GM15510 (cell line): ENCODE data around the gene KLK13.

Experiments
- POLR2A ChIP-seq: IDR thresholded peaks from 3 replicates; pipeline ENCODE4 v1.6.1; 2011; ENCODE audit warnings: borderline replicate concordance; ENCODE audit not compliant: insufficient read length; ENCODE audit errors: extremely low read depth

The KLK13 gene

DNA sequence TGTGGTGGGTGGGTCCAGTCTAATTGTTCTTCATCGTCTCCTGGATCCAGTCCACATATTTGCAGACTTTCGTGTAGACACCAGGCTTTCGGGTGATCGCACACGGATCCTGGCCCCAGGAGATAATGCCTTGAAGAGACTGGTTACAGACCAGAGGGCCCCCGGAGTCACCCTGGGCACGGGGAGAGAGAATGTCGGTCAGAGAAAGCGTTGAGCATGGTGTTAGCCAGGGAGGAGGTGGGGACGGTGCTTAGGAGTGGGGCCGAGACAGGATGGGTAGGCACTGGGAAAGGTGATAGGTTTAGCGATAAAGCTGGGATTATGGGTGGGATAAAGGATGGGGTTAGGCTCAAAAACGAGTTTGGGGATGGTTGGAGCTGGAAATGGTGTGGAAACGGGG is 42.4 kb downstream of the KLK13 start:
- no peak for TF ChIP-seq POLR2A

DNA sequence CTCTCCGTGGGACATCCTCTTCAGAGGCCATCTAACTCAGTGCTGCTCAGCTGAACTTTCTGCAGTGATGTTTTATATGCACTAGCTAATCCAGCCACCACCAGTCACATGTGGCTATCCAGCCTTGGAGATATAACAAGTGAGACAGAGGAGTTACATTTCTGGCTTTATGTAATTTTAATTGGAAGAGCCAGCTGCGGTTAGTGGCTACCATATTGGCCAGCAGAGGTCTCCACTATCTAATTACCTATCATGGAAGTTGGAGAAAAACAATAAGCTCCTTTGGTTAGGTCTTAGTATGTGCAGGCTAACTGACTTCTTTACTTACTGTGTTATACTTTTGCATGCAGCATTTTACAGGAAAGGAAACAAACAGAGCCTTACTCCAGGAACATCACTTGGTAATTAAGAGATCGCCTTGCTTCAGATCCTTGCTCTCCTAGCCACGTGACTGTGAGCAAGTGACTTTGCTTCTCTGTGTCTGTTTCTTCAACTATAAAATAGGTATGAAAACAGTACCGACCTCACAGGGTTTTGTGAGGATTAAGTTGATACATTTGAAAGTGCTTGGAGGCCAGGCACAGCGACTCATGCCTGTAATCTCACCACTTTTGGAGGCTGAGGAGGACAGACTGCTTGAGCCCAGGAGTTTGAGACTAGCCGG is 43.8 kb downstream of the KLK13 start:
- no peak for TF ChIP-seq POLR2A

DNA sequence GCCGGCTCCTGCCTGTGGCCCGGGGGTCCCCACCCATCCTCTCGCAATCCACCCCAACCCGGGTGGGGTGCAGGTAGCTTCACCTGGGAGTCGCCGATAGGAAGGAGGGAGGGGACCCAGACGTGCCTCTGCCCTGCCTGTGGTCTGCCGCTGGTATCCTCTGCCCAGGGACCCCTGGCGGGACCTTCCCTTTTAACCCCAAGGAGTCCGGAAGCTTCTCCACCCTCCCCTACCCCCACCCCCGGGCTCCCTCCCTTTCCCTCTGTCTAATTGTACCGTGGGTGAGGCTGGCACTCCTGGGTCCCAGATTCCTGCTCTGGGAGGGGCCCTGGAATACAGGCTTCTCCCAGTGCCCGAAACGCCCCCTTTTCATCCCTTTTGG is 45.4 kb downstream of the KLK13 start, which contains the start of gene KLK10:
TSS of gene KLK10 (minus strand) at position 166 of the 382 bp plus-strand sequence. CDS start 579 bp downstream, outside the sequence.
- no peak for TF ChIP-seq POLR2A

DNA sequence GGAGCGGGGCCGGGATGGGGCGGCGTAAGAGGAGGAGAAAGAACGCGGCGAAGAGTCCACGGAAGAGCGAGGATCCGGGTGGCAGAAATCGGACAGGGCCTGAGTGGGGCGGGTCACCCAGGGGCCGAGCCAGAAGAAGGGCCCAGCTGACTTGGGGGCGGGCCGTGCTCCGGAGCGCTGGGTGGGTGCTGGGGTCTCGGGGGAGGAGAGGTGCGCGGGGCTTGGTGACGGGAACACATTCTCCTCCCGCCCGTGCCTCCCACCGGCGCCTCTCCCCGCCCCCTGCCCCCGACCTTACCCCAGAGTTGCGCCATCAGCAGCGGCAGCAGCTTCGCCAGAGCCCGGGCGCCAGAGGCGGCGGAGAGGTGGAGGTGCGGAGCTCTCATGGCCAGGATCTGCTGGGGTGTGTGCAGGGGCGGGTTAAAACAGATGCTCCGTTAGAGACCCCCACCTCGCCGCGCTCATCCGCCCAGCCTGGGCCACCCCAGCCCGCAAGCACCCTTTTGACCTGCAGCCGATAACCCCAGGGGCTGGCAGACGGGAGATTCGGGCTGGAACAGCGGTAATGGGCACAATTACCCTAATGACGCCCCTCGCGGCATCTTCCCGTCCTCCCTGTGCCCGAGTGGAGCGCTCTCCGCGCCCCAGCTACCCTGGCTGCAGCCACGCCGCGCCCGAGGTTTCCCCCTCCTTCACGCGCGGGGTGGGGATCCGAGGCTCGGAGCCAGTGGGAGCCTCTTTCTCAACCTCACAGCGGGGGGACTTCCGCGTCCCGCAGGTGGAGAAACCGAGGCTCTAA is 45.9 kb downstream of the KLK13 start:
- TF ChIP-seq POLR2A = no peak

DNA sequence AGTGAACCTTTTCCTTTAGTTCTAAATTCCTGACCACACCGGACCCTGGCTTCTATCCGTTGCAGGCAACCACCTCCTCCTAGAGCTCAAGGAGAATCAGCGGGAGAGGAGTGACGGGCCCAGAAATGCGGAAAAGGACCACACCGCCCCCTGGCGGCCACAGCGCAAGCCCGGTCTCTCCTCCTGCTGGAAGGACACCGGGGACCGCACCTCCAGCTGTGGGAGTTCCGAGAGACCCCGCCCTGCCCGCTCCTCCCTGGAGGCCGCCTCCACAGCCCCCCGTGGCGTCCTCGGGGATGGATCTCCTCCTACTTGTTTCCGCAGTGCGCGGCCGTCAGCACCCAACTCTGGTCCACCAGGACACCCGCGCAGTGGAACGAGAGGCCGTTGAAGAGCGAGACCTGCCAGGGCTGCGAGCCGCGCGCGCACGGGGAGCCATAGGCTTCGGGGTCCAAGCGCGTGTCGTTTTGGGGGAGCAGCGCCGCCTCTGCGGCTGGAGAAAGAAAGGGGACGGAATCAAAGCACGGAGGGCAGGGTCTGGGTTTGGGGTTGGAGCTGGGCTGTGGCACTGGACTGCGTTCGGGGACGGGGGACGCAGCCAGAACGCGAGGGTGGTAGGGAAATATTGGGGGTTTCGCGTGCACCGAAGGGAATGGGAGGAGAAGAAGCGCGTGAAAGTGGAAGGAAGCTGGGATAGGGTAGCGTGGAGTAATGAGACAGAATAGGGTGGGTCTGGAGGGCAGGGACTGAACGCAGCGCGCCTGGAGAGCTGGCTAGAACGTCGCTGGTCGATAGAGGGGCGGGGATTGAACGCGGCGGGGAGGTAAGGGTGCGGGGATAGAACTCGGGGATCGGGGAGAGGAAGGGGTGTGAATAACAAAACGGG is 47.9 kb downstream of the KLK13 start:
- TF ChIP-seq POLR2A = no peak

DNA sequence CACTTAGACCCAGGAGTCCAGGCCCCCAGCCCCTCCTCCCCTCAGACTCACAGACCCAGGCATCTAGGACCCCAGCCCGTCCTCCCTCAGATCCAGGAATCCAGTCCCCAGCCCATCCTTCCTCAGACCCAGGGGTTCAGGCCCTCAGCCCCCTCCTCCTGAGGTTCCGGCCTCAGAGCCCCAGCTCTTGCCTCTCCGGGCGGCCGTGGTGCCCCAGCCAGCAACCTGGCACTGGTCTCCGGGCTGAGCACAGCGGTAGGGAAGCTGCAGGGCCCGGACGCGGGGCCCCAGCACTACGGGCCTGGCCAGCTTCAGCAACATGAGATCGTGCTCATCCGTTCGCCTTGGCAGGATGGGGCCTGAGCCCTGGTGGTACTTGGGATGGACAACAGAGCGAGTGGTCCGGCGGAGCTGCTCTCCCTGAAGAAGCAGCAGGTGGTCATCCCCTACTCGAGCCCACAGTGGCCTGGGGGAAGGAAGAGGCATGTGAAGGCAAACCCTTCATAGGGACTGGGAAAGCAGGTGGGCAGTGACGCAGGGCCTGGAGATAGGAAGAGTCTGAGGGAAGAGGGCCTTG is 49.1 kb downstream of the KLK13 start:
- no peak for TF ChIP-seq POLR2A

DNA sequence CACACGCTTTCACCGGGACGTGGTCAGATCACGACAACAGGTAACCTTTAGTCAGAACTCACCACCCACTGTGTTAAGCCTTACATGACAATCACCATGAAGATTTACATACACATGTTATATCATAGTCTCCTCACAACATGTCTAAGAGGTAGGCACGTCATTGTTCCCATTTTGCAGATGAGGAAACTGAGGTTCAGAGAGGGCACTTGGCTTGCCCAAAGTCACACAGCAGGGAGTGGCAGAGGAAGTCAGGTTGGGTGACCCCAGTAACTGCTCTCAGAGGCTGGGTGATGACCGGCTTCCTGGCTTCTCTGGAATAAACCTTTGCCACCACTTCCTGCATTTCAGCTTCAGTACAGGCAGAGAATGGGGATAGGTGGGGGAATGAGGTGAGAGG is 50.6 kb downstream of the KLK13 start:
- TF ChIP-seq POLR2A = no peak

DNA sequence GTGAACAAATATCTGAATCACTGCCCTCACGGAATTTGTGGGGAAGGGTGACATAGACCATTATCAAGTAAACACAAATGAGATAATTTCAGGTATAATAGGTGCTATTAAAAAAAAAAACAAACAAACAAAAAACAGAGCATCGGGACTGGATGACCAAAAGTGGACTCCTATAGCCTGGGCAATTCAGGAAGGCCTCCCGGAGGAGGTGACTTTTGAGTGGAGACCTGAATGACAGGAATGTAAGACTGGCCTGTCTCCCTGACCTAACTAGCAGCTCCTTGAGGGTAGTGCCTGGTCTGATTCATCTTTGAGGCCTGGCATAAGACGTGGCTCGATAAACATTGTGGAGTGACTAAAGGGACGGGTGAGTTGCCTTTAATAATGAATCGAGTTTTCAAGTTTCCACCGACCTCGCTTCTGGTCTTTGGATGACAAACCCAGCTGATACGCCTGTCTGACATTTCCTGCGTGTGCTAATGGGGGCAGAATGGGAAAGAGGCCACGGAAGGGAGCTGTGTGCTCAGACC is 52.2 kb downstream of the KLK13 start:
- TF ChIP-seq POLR2A = no peak

DNA sequence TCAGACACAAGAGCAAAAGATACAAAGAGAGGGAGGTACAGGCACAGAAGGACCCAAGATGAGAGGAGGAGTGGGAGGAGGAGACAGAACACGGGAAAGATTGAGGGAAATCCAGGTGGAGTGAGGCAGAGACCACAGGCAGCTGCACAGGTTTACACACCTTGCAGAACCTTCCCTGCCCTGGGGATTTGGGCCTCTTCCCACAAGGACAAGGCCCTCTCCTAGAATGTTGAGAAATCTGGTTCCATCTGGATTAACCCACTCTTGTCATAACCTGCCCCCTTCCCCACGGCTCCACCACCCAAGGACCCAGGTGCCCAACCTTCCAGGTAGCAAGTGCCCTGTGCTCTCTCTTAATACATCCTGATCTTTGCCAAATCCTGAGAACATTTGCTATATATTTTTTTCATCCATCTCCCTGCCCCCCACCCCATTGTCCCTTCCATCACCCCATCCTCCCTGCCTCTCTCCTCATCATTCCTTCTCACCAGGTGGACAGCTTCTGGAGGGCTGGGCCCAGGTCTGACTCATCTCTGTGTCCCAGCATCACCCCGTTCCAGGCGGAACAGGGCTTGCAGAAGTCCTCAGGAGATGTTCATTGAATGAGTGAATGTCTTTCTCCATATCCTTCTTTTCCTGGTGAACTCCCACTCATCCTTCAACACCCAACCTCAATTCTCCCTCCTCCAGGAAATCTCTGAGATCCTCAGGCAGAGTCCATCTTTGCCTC is 54.7 kb downstream of the KLK13 start:
- no peak for TF ChIP-seq POLR2A

DNA sequence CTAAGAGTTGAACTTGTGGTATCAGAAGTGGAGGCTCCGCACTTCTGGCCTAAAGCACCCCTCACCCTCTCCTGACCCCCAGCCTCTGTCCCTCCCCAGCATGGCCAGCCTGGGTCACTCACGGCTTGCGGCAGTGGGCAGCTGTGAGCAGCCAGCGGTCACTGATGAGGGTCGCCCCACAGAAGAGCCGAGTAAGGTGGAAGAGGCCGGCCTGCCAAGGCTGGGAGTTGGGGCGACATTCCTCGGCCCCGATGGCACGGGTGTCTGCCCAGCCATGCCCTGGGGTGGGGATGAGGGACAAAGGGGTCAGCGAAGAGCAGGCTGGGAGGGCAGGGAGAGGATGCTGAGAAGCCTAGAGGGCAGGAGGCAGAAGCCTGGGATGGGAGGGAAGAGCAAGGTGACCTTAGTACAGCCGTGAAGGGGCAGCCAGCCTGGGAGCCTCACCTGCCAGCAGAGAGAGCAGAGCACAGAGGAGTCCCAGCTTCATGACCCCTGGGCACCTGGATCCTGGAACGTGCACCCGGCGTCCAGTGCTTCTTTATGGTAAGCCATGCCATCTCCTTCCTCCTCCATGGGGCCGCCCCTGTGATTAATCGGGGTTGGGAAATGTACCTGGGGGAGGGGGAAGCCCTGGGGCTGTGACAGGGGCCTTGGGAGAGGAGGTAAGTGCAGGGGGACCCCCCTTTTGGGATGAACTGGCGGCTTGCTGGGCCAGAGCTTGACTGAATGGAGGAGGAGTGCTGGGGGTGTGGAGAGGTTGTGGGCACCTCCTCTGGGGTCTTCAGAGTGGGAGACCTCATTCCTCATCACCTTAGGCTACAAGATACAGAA is 55.6 kb downstream of the KLK13 start:
- no peak for TF ChIP-seq POLR2A

DNA sequence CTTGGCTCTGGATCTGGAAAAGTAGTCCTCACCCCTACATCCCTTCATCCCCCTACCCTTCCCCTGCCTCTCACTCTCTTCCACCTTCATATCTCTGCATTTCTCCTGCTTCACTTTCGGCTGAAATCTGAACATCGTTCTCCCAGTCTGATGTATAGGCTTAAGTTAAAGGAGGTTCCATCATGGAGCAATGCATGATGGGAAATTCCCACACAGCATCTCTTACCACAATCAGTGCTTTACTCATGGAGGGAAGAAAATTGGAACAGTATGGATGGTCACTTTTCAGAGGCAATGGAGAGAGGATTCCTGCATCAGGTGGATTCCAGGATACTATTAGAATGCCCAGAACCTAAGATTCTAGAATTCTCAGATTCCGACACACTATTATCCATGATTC is 57.4 kb downstream of the KLK13 start:
- TF ChIP-seq POLR2A = no peak

DNA sequence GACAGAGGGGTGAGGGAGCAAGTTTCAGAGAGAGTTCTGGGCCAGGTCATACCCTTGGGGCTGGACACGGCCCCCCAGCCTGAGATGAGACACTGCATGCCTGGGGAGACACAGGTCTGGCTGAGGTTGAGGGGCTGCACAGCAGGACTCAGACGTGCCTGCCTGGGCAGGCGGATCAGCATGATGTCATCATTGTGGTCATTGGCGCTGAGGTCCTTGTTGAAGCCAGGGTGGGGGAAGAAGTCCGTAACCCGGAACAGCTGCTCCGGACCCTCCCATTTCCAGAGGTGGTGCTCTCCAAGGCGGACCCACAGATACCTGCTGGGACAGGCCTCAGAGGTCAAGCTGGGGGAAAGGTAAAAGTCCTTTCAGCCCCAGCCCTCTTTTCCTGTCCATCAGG is 58.5 kb downstream of the KLK13 start:
- no peak for TF ChIP-seq POLR2A
